Progenitor cell of endocrine pancreas (in vitro differentiated cells): ENCODE results near the gene CACNA1B. TPM values are rescaled to one million over a fixed set of nuclear protein-coding genes. Genes with fewer than 3 reads are reported as not detected.
"Not testable (repeated sequence)": the region's sequence is repeated elsewhere in the genome, so short reads cannot be mapped to it uniquely, and the experiment has no call there.

Experiments
- DNase-seq: peaks from one replicate; pipeline ENCODE4 v3.0.0; 2021; ENCODE audit warnings: low spot score; ENCODE audit not compliant: unreplicated experiment
- H3K27ac Mint-ChIP-seq: 2 replicates; pipeline ENCODE4 v1.8.0; 2021; ENCODE audit warnings: mild to moderate bottlenecking, moderate library complexity, mixed read lengths
- H3K27me3 Mint-ChIP-seq: 2 replicates; pipeline ENCODE4 v1.8.0; 2021; ENCODE audit warnings: mixed read lengths
- H3K36me3 Mint-ChIP-seq: 2 replicates; pipeline ENCODE4 v1.8.0; 2022; ENCODE audit warnings: mixed read lengths; ENCODE audit not compliant: insufficient read depth
- H3K4me1 Mint-ChIP-seq: 2 replicates; pipeline ENCODE4 v1.8.0; 2021; ENCODE audit warnings: low read depth, mixed read lengths
- H3K4me3 Mint-ChIP-seq: 2 replicates; pipeline ENCODE4 v1.8.0; 2021; ENCODE audit warnings: low read depth, mild to moderate bottlenecking, moderate library complexity, mixed read lengths
- H3K9me3 Mint-ChIP-seq: 2 replicates; pipeline ENCODE4 v1.8.0; 2021; ENCODE audit warnings: low read depth, mixed read lengths
- total RNA-seq: library from RNA; stranded (reverse); gene quantifications from 2 replicates; pipeline ENCODE4 v1.2.1, GENCODE V29; 2021
- TF ChIP-seq, protein P1 (sequence below): fragments of 200-600 bp; sonication (generic); IDR thresholded peaks from one replicate; pipeline ENCODE4 v1.5.0; 2021; ENCODE audit warnings: antibody characterized with exemption, mild to moderate bottlenecking; ENCODE audit not compliant: unreplicated experiment

Gene CACNA1B
- total RNA-seq, 1 donor from 2014 or later: 2.4 TPM

DNA sequence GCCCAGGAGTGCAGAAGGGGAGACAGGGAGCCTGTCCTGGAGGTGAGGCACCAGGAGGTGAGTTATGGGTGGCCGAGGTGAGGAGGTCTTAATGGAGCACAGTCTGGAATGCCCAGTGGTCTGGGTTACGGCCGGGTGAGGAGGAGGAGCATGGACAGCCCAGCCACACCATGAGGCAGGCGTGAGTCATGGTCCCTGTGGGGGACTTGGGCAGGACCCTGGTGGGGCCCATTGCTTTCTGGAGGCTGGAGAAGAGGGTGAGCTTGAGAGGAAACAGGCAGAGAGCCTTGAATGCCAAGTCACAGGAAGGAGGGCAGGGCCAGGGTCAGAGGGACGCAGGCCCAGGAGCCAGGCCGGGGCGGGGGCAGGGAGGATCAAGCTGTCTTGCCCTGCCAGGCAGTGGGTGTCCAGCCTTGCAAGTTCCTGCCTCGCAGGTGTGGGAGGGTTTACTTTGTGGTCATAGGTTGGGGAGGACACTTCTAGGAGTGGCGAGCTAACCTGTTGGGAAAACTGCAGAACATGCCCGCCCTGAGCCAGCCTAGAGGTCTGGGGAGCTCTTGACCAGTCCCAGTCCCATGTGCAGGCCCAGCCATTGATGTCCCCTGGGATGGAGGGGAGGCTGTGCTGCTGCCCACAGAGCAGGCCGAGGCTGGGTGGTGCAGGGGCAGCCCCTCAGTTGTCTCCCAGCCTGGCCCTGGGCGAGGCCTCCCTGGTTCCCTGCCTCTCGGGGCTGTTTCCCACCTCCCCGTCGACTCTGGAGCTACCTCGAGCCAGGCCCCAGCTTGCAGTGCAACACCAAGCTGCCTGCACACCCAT, 2.8 kb downstream of the CACNA1B start:
- no peak for DNase-seq
- no peak overlapping the region for H3K4me3 Mint-ChIP-seq
- TF ChIP-seq, protein P1, sequence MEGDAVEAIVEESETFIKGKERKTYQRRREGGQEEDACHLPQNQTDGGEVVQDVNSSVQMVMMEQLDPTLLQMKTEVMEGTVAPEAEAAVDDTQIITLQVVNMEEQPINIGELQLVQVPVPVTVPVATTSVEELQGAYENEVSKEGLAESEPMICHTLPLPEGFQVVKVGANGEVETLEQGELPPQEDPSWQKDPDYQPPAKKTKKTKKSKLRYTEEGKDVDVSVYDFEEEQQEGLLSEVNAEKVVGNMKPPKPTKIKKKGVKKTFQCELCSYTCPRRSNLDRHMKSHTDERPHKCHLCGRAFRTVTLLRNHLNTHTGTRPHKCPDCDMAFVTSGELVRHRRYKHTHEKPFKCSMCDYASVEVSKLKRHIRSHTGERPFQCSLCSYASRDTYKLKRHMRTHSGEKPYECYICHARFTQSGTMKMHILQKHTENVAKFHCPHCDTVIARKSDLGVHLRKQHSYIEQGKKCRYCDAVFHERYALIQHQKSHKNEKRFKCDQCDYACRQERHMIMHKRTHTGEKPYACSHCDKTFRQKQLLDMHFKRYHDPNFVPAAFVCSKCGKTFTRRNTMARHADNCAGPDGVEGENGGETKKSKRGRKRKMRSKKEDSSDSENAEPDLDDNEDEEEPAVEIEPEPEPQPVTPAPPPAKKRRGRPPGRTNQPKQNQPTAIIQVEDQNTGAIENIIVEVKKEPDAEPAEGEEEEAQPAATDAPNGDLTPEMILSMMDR: no peak
- no peaks in the 10 kb centered on the region for H3K36me3 Mint-ChIP-seq
- no peaks in the 10 kb centered on the region for H3K4me1 Mint-ChIP-seq
- H3K27me3 Mint-ChIP-seq: peaks cover 24% of the 10 kb centered on the region
- no peak overlapping the region for H3K27ac Mint-ChIP-seq
- H3K9me3 Mint-ChIP-seq: no peaks in the 10 kb centered on the region

DNA sequence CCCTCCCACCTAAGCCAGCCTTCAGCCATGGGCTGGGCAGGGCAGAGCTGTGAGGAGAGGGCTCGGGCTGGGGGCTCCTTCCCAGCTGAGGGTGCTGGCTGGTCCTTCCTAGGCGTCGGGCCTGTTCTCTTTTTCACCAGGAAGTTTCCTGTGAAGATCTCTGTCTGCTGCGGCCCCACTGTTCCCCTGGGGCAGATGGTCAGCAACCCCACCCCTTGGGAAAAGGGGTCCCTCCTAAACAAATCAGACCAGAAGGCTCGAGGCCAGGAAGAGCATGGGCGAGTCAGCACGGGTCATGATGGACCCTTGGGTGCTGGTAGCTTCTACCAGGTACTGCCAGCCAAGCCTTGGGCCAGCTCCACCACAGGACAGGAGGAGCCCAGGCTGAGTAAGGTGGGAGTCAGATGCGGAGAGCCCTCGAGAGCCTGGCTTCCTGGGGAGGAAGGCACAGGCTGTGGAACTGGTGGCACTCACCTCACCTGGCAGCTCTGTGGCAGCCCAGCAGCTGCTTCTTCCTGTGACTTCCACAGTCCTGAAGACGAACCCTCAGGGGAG, 3.5 kb downstream of the CACNA1B start:
- DNase-seq: no peak
- Mint-ChIP-seq H3K9me3 (no peaks in the 10 kb centered on the region), H3K4me1 (no peaks in the 10 kb centered on the region), H3K4me3 (no peak overlapping the region), H3K27me3 (peaks cover 17% of the 10 kb centered on the region), H3K36me3 (no peaks in the 10 kb centered on the region), H3K27ac (no peak overlapping the region)
- TF ChIP-seq, protein P1: no peak

DNA sequence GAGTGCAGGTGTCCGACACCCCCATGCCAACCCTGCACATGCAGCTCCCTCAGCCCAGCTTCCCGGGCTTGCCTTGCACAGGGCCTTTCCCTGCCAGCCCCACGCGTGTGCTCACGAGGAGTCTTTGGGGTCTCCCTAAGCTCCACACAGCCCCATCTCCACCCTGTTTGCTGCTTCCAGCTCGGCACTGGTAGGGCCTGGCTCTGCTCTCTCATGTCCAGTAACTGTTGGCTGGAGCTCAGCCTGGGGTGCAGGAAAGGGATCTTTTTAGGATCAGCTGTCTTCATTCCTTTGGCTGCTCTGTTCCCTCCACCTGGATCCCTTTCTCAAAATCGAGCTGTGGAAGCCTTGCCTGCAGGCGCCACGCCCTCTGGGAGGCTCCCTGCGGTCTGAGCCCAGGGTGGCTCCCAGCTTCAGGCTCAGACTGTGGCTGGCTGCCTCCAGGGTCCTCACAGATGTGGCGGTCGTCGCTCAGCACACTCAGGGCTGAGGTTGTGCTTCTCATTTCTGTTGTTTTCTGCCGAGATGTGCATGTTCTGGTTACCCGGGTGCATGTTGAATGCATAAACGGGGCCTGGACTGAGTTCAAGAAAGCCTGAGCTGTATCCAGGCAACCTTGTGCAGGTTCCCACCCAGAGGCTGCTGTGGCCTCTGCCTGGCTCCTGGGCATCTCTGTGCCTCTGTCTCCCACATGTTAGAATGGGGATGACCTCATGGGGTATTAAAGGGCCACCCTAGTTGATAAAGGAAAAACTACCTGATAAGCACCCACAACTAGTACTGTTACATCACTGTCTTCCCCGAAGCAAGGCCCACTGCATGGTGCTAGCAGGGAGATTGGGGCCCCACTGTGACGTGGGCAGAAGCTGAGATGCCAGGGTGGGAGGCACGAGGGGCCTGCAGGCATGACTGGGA, 4.3 kb downstream of the CACNA1B start:
- no peak overlapping the region for H3K4me3 Mint-ChIP-seq
- H3K27me3 Mint-ChIP-seq: peaks cover 12% of the 10 kb centered on the region
- no peaks in the 10 kb centered on the region for H3K36me3 Mint-ChIP-seq
- DNase-seq: no peak
- TF ChIP-seq, protein P1: no peak
- no peak overlapping the region for H3K27ac Mint-ChIP-seq
- H3K9me3 Mint-ChIP-seq: no peaks in the 10 kb centered on the region
- H3K4me1 Mint-ChIP-seq: no peaks in the 10 kb centered on the region

DNA sequence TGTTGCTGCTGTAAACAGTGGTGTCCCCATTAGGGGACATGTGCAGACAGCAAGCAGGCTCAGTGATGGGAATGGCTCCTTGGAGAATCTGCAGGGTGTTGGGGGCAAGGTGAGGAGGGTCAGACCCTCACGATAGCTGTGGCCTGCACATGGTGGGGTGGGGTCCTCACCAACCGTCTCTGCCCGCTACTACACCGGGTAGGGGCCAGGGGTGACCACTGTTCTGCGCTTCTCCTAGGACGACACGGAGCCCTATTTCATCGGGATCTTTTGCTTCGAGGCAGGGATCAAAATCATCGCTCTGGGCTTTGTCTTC, 4.9 kb downstream of the CACNA1B start:
- Mint-ChIP-seq H3K9me3 (no peaks in the 10 kb centered on the region), H3K27me3 (peaks cover 12% of the 10 kb centered on the region), H3K4me3 (no peak overlapping the region), H3K4me1 (no peaks in the 10 kb centered on the region), H3K36me3 (no peaks in the 10 kb centered on the region), H3K27ac (no peak overlapping the region)
- DNase-seq: no peak
- TF ChIP-seq, protein P1: no peak

DNA sequence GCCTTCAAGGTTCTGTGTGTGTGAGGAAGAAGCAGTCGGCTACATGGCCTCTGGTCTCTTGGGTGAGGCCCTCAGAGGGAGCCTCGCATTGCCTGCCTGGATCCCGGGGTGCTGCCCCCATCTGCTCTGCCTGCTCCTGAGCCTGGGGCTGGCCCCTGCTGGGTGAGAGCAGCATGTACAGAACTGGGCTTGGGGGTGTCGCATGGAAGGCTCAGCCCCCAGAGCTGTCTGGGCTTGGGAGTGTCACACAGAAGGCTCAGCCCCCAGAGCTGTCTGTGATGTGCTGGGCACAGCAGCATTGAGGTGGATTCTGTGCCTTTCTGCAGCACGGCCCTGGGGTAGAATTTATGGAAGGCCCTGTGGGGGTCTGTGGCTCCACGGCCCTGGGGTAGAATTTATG, 6.4 kb downstream of the CACNA1B start:
- not testable (repeated sequence) for H3K9me3 Mint-ChIP-seq, DNase-seq, H3K27ac Mint-ChIP-seq, H3K36me3 Mint-ChIP-seq, H3K4me3 Mint-ChIP-seq, H3K4me1 Mint-ChIP-seq
- peaks cover 12% of the 10 kb centered on the region for H3K27me3 Mint-ChIP-seq

DNA sequence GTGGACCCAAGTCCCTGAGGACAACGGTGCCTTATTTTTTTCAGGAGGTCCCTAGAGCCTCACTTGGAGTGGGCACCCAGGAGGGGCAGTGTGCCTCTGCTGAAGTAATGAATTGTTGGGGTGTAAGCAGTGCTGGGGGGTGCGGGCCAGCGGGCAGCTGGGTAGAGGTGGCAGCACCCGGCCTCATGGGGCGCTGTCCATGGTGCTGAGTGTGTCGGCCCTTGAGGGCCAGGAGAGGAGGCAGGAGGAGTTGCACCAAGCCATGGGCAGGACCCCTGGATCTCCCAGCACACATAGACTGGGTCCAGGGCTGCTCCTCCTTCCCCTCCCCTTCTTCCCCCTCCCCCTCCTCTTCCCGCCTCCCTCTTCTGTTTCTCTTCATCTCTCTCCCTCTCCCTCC, 7.0 kb downstream of the CACNA1B start:
- not testable (repeated sequence) for H3K27ac Mint-ChIP-seq, H3K4me1 Mint-ChIP-seq, H3K36me3 Mint-ChIP-seq, H3K4me3 Mint-ChIP-seq, H3K9me3 Mint-ChIP-seq, DNase-seq
- peaks cover 12% of the 10 kb centered on the region for H3K27me3 Mint-ChIP-seq

DNA sequence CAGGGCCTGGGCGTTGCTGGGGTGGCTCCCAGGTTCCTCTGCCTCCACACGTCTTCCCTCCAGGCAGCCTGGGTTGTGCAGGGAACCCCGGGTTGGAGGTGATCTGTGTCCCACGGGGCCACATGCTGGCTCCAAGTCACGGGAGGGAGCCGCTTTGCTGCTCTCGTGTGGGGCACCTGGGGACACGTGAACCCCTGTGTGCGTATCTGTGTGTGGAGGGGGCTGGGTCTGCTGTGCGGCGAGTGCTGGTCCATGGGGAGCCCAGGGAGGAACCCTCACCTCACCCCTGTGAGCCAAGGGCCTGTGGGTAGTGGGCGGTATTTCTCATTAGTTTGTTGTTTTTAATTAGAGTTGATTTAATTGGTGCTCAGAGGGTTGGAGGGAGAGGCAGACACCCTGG, 7.5 kb downstream of the CACNA1B start:
- not testable (repeated sequence) for H3K36me3 Mint-ChIP-seq, H3K9me3 Mint-ChIP-seq, H3K4me3 Mint-ChIP-seq, H3K4me1 Mint-ChIP-seq, DNase-seq, H3K27ac Mint-ChIP-seq
- H3K27me3 Mint-ChIP-seq: peaks cover 10% of the 10 kb centered on the region

DNA sequence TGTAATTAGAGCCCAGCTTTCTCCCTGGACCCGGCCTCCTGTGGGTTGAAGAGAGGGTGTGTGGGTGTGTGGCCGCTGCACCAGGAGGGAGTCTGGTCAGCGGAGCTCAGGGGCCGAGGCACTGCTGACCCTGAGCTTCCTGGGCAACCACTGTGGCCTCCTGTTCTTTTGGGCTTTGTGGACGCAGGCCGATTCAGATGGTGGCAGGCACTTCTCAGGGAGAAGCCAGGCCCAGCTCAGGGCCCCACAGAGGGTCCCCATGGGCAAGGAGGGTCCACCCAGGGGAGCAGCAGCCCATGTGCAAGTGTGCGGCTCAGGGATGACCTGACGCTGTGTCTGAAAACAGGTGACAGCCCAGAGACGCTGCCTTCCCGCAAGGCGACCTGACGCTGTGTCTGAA, 11.0 kb downstream of the CACNA1B start:
- DNase-seq, H3K4me1 Mint-ChIP-seq, H3K27ac Mint-ChIP-seq, H3K9me3 Mint-ChIP-seq, H3K36me3 Mint-ChIP-seq, H3K4me3 Mint-ChIP-seq, H3K27me3 Mint-ChIP-seq: not testable (repeated sequence)

DNA sequence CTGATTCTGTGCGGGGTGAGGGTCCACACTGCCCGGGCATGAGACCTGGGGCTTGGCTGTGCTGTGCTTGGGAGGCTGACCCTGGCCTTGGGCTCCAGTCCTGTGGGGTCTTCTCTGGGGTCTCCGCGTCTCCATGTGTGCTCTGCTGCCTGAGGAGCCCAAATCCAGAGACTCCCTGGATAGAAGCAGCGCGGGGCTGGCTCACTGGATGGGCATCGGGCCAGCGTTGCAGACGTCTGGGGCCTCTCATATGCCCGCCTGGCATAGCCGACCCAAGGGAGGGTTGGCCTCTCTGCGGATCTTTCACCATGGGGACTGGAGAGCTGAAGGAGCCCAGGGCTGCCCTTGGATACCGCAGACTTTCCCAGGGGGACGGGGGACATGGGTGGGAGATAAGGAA, 12.4 kb downstream of the CACNA1B start:
- not testable (repeated sequence) for DNase-seq, H3K27me3 Mint-ChIP-seq, H3K36me3 Mint-ChIP-seq, H3K4me1 Mint-ChIP-seq, H3K27ac Mint-ChIP-seq, H3K9me3 Mint-ChIP-seq, H3K4me3 Mint-ChIP-seq
